ENCODE data around the gene ARL8A.

ARL8A gene

DNA sequence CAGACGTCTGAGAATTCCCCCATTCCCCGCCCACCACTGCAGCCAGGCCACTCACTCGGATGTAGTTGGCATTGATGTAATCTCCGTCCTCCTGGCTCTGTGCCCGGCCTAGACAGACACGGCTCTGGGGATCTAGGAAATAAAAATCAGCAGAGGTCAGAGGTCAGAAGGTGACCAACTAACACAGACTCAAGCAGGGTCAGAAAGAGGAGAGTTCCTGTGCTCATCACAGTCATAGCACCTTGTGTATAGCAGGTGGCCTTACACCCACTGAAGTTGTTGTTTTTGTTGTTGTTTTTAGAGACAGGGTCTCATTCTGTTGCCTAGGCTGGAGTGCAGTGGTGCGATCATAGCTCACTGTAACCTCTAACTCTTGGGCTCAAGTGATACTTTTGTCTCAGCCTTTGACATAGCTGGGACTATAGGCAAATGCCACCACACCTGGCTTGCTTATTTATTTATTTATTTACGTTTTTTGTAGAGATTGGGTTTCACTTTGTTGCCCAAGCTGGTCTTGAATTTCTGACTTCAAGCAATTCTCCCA, 11.0 kb upstream of the ARL8A start:
- peak; percentile 16 to 31 for DNase-seq (ENCODE audit: low read depth in 2 of 2)
- H3K4me3 ChIP-seq (replicated peaks in 1 of 2; ENCODE audit: low read depth in 2 of 2, low read length in 2 of 2): no peak overlapping the region

DNA sequence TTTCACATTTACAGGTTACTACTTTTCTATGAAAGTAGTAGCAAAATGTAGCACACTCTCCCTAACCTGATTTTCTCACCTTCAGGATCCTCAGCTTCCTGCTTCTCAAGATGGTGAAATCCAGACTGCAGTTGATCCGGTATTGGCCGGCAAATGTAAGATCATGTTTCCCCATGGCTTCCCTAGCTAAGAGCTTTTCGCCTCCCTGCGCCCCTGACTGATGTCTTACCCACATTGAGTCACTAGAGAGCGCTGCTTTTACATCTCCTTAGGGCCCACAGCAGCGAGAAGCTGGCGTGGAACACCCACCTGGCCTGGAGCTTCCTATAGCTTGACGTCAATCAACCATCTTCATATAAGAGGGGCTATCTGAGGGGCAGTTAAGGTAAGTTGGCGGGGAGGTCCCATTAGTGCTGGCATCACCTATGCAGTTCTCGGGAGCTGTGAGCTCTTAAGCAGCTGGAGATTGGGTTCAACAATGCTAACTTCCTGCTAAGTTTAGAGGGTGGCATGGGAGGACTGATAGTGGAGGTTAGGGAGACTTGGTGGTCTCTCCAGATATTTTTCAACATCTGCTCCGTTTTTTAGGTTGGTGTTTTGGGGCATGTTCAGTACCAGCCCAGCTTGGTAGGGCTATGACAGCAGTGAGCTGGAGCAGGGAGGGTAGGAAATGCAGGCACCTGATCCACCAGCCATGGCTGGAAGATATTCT, 10.4 kb upstream of the ARL8A start:
- TF ChIP-seq, protein P1, sequence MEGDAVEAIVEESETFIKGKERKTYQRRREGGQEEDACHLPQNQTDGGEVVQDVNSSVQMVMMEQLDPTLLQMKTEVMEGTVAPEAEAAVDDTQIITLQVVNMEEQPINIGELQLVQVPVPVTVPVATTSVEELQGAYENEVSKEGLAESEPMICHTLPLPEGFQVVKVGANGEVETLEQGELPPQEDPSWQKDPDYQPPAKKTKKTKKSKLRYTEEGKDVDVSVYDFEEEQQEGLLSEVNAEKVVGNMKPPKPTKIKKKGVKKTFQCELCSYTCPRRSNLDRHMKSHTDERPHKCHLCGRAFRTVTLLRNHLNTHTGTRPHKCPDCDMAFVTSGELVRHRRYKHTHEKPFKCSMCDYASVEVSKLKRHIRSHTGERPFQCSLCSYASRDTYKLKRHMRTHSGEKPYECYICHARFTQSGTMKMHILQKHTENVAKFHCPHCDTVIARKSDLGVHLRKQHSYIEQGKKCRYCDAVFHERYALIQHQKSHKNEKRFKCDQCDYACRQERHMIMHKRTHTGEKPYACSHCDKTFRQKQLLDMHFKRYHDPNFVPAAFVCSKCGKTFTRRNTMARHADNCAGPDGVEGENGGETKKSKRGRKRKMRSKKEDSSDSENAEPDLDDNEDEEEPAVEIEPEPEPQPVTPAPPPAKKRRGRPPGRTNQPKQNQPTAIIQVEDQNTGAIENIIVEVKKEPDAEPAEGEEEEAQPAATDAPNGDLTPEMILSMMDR (IDR thresholded peaks at IDR 0.05; ENCODE audit: low read depth, low read length): peak; percentile 55
- peak; percentile 69 to 80 for DNase-seq (ENCODE audit: low read depth in 2 of 2)
- no peak overlapping the region for H3K4me3 ChIP-seq (replicated peaks in 1 of 2; ENCODE audit: low read depth in 2 of 2, low read length in 2 of 2)

More for the DNA sequence above, 11.0 kb upstream of the ARL8A start:
- TF ChIP-seq, protein P1 (IDR thresholded peaks at IDR 0.05; ENCODE audit: low read depth, low read length): no peak

DNA sequence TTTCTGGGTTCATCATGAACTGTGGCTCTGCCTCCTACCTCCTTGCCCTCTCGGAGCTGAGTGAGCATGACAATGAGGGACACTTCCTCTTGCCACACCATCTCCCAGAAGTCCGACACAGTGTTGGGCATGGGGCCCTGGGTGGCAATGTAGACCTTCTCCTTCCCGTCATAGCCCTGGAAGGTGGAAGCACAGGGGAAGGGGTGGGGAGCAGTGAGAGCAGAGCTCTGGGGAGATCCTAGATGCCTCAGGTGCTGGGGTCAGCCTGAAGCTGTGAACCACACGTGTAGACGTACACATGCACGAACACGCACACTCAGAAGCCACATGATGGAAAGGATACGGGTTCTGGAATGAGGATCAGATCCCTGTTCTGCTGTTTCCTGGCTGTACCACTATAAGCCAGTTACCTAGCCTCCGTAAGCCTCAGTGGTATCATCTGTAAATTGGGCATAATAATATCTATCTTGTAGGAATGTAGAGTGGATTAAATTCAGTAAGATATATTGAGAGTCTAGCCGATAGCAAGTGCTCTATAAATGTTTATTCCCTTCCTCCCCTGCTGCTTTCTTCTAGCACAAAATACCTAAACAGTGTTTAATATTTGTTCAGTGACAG, 9.7 kb upstream of the ARL8A start:
- no peak for DNase-seq (ENCODE audit: low read depth in 2 of 2)
- TF ChIP-seq, protein P1 (IDR thresholded peaks at IDR 0.05; ENCODE audit: low read depth, low read length): no peak
- no peak overlapping the region for H3K4me3 ChIP-seq (replicated peaks in 1 of 2; ENCODE audit: low read depth in 2 of 2, low read length in 2 of 2)

DNA sequence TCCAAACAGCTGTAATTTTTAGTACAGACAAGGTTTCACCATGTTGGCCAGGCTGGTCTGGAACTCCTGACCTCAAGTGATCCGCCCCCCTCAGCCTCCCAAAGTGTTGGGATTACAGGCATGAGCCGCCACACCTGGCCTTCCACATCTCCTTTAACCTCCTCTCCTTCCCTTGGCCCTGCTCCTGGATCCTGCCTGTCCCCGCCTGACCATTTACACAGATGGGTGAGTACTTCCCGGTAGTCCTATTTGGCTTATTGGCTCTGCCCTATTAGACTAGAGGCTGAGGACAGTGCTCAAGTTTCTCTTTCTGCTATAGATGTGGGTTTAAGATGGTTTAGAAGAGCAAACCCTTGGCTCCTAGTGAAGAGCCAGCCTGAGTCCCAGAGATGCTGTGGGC, 8.7 kb upstream of the ARL8A start:
- TF ChIP-seq, protein P1 (IDR thresholded peaks at IDR 0.05; ENCODE audit: low read depth, low read length): no peak
- no peak overlapping the region for H3K4me3 ChIP-seq (replicated peaks in 1 of 2; ENCODE audit: low read depth in 2 of 2, low read length in 2 of 2)
- DNase-seq (ENCODE audit: low read depth in 2 of 2): no peak

DNA sequence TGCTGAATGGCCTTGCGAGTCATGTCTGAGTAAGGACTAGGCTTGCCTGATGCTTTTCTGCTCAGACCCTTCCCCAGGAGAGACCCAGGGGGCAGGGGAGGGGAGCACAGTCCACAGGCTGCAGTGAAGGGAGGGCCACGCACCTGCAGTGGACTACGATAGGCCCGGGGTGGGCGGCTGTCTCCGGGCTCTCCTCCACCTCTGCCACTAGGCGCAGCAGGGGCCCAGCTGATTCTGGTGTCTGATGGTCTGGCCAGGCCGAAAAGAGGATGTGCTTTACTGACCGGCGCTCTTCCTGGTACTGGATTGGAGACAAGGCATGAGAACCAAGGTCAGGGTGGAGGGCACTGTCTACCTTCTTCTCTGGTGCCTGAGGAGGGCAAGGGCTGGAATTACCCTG, 7.9 kb upstream of the ARL8A start:
- TF ChIP-seq, protein P1 (IDR thresholded peaks at IDR 0.05; ENCODE audit: low read depth, low read length): no peak
- DNase-seq (ENCODE audit: low read depth in 2 of 2): no peak
- no peak overlapping the region for H3K4me3 ChIP-seq (replicated peaks in 1 of 2; ENCODE audit: low read depth in 2 of 2, low read length in 2 of 2)

DNA sequence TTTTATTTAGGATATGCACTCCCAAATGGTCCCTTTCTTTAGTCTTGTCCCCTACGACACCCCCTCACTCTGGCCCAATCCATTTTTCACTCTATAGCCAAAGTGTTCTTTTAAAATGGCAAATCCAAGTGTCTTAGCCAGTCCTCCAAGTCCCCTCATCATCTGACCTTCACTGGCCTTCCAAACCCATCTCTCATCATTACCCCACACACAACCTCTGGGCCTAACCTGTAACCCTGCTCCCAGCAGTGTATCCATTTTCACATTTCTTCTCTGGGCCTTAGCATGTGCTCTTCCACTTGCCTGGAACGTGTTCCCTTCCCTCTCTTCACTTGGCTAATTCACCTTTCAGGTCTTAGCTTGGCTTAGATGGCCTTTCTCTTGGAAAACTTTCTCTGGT, 6.5 kb upstream of the ARL8A start:
- TF ChIP-seq, protein P1 (IDR thresholded peaks at IDR 0.05; ENCODE audit: low read depth, low read length): no peak
- no peak overlapping the region for H3K4me3 ChIP-seq (replicated peaks in 1 of 2; ENCODE audit: low read depth in 2 of 2, low read length in 2 of 2)
- no peak for DNase-seq (ENCODE audit: low read depth in 2 of 2)

All from cardiac fibroblast (primary cell).